ENCODE results near the gene RASSF3. TPM values are rescaled to one million over a fixed set of nuclear protein-coding genes. Genes with fewer than 3 reads are reported as not detected.

Gene RASSF3
- total RNA-seq, 1 donor from 2014 or later: 35.8 TPM

- peak overlapping the region; percentile 31 for H3K27ac Mint-ChIP-seq
- intact Hi-C loops (cut with micrococcal nuclease): loop anchor here (5.0 kb wide), 1 partner anchor 32 kb away; no protein-coding TSS in a partner anchor
- no peak overlapping the region for H3K4me3 Mint-ChIP-seq (ENCODE audit: low read depth)
- H3K9me3 Mint-ChIP-seq: no peaks in the 10 kb centered on the region
- peaks cover 48% of the 10 kb centered on the region for H3K36me3 Mint-ChIP-seq (ENCODE audit: low read depth)
- DNase-seq (ENCODE audit: low spot score): no peak
- no peaks in the 10 kb centered on the region for H3K27me3 Mint-ChIP-seq (ENCODE audit: low read depth)
- H3K4me1 Mint-ChIP-seq (ENCODE audit: low read depth): peaks cover 25% of the 10 kb centered on the region
Observed at GRCh38 chr12:64694130-64695040, 84.1 kb downstream of the RASSF3 start.

GRCh38 chr12:64695550-64695949, 85.3 kb downstream of the RASSF3 start:
- Mint-ChIP-seq H3K4me1 (ENCODE audit: low read depth) (peaks cover 32% of the 10 kb centered on the region), H3K27ac (no peak overlapping the region), H3K27me3 (ENCODE audit: low read depth) (no peaks in the 10 kb centered on the region), H3K9me3 (no peaks in the 10 kb centered on the region), H3K36me3 (ENCODE audit: low read depth) (peaks cover 54% of the 10 kb centered on the region), H3K4me3 (ENCODE audit: low read depth) (no peak overlapping the region)
- intact Hi-C loops (cut with micrococcal nuclease): loop anchor here (5.0 kb wide), 1 partner anchor 33 kb away; no protein-coding TSS in a partner anchor
- no peak for DNase-seq (ENCODE audit: low spot score)

- Mint-ChIP-seq H3K4me1 (ENCODE audit: low read depth) (peaks cover 39% of the 10 kb centered on the region), H3K27ac (no peak overlapping the region), H3K4me3 (ENCODE audit: low read depth) (no peak overlapping the region), H3K9me3 (no peaks in the 10 kb centered on the region), H3K27me3 (ENCODE audit: low read depth) (no peaks in the 10 kb centered on the region), H3K36me3 (ENCODE audit: low read depth) (peaks cover 60% of the 10 kb centered on the region)
- DNase-seq (ENCODE audit: low spot score): no peak
- intact Hi-C loops (cut with micrococcal nuclease): loop anchor here (5.0 kb wide), 1 partner anchor 34 kb away; no protein-coding TSS in a partner anchor
Observed at GRCh38 chr12:64696080-64696741, 85.9 kb downstream of the RASSF3 start.

- no peaks in the 10 kb centered on the region for H3K27me3 Mint-ChIP-seq (ENCODE audit: low read depth)
- DNase-seq (ENCODE audit: low spot score): no peak
- no peaks in the 10 kb centered on the region for H3K9me3 Mint-ChIP-seq
- H3K36me3 Mint-ChIP-seq (ENCODE audit: low read depth): peaks cover 37% of the 10 kb centered on the region
- no peak overlapping the region for H3K4me3 Mint-ChIP-seq (ENCODE audit: low read depth)
- peaks cover 32% of the 10 kb centered on the region for H3K4me1 Mint-ChIP-seq (ENCODE audit: low read depth)
- no peak overlapping the region for H3K27ac Mint-ChIP-seq
- intact Hi-C loops (cut with micrococcal nuclease): loop anchor here (5.0 kb wide), 1 partner anchor 37 kb away; no protein-coding TSS in a partner anchor
Observed at GRCh38 chr12:64699504-64700115, 89.3 kb downstream of the RASSF3 start.

GRCh38 chr12:64700532-64700931, 90.2 kb downstream of the RASSF3 start:
- DNase-seq (ENCODE audit: low spot score): no peak
- H3K27ac Mint-ChIP-seq: peak overlapping the region; percentile 29
- peaks cover 33% of the 10 kb centered on the region for H3K36me3 Mint-ChIP-seq (ENCODE audit: low read depth)
- intact Hi-C loops (cut with micrococcal nuclease): no loop called here
- H3K27me3 Mint-ChIP-seq (ENCODE audit: low read depth): no peaks in the 10 kb centered on the region
- H3K9me3 Mint-ChIP-seq: no peaks in the 10 kb centered on the region
- no peak overlapping the region for H3K4me3 Mint-ChIP-seq (ENCODE audit: low read depth)
- peaks cover 28% of the 10 kb centered on the region for H3K4me1 Mint-ChIP-seq (ENCODE audit: low read depth)

GRCh38 chr12:64701283-64701682, 91.0 kb downstream of the RASSF3 start:
- intact Hi-C loops (cut with micrococcal nuclease): no loop called here
- Mint-ChIP-seq H3K4me3 (ENCODE audit: low read depth) (no peak overlapping the region), H3K4me1 (ENCODE audit: low read depth) (peaks cover 25% of the 10 kb centered on the region), H3K36me3 (ENCODE audit: low read depth) (peaks cover 32% of the 10 kb centered on the region), H3K9me3 (no peaks in the 10 kb centered on the region), H3K27me3 (ENCODE audit: low read depth) (no peaks in the 10 kb centered on the region), H3K27ac (peak overlapping the region; percentile 29)
- no peak for DNase-seq (ENCODE audit: low spot score)

GRCh38 chr12:64706306-64706705, 96.0 kb downstream of the RASSF3 start:
- intact Hi-C loops (cut with micrococcal nuclease): no loop called here
- no peaks in the 10 kb centered on the region for H3K27me3 Mint-ChIP-seq (ENCODE audit: low read depth)
- no peaks in the 10 kb centered on the region for H3K9me3 Mint-ChIP-seq
- no peak overlapping the region for H3K27ac Mint-ChIP-seq
- DNase-seq (ENCODE audit: low spot score): no peak
- peaks cover 2% of the 10 kb centered on the region for H3K4me1 Mint-ChIP-seq (ENCODE audit: low read depth)
- H3K4me3 Mint-ChIP-seq (ENCODE audit: low read depth): no peak overlapping the region
- H3K36me3 Mint-ChIP-seq (ENCODE audit: low read depth): peaks cover 11% of the 10 kb centered on the region

- Mint-ChIP-seq H3K4me3 (ENCODE audit: low read depth) (no peak overlapping the region), H3K27me3 (ENCODE audit: low read depth) (no peaks in the 10 kb centered on the region), H3K27ac (no peak overlapping the region), H3K36me3 (ENCODE audit: low read depth) (peaks cover 11% of the 10 kb centered on the region), H3K9me3 (no peaks in the 10 kb centered on the region), H3K4me1 (ENCODE audit: low read depth) (peaks cover 1% of the 10 kb centered on the region)
- no peak for DNase-seq (ENCODE audit: low spot score)
- intact Hi-C loops (cut with micrococcal nuclease): no loop called here
Observed at GRCh38 chr12:64706857-64707256, 96.6 kb downstream of the RASSF3 start.

GRCh38 chr12:64707362-64707761, 97.1 kb downstream of the RASSF3 start:
- no peaks in the 10 kb centered on the region for H3K9me3 Mint-ChIP-seq
- intact Hi-C loops (cut with micrococcal nuclease): no loop called here
- no peaks in the 10 kb centered on the region for H3K27me3 Mint-ChIP-seq (ENCODE audit: low read depth)
- H3K27ac Mint-ChIP-seq: no peak overlapping the region
- no peak for DNase-seq (ENCODE audit: low spot score)
- no peak overlapping the region for H3K4me3 Mint-ChIP-seq (ENCODE audit: low read depth)
- H3K36me3 Mint-ChIP-seq (ENCODE audit: low read depth): peaks cover 8% of the 10 kb centered on the region
- H3K4me1 Mint-ChIP-seq (ENCODE audit: low read depth): no peaks in the 10 kb centered on the region

- no peaks in the 10 kb centered on the region for H3K9me3 Mint-ChIP-seq
- intact Hi-C loops (cut with micrococcal nuclease): no loop called here
- H3K27me3 Mint-ChIP-seq (ENCODE audit: low read depth): no peaks in the 10 kb centered on the region
- H3K27ac Mint-ChIP-seq: no peak overlapping the region
- no peak for DNase-seq (ENCODE audit: low spot score)
- H3K4me1 Mint-ChIP-seq (ENCODE audit: low read depth): no peaks in the 10 kb centered on the region
- peaks cover 8% of the 10 kb centered on the region for H3K36me3 Mint-ChIP-seq (ENCODE audit: low read depth)
- no peak overlapping the region for H3K4me3 Mint-ChIP-seq (ENCODE audit: low read depth)
Observed at GRCh38 chr12:64707926-64708325, 97.6 kb downstream of the RASSF3 start.

- intact Hi-C loops (cut with micrococcal nuclease): no loop called here
- Mint-ChIP-seq H3K9me3 (no peaks in the 10 kb centered on the region), H3K4me1 (ENCODE audit: low read depth) (peaks cover 10% of the 10 kb centered on the region), H3K36me3 (ENCODE audit: low read depth) (peaks cover 23% of the 10 kb centered on the region), H3K4me3 (ENCODE audit: low read depth) (no peak overlapping the region), H3K27me3 (ENCODE audit: low read depth) (no peaks in the 10 kb centered on the region), H3K27ac (no peak overlapping the region)
- DNase-seq (ENCODE audit: low spot score): no peak
Observed at GRCh38 chr12:64709429-64709828, 99.1 kb downstream of the RASSF3 start.

- Mint-ChIP-seq H3K4me3 (ENCODE audit: low read depth) (no peak overlapping the region), H3K36me3 (ENCODE audit: low read depth) (peaks cover 53% of the 10 kb centered on the region), H3K27ac (no peak overlapping the region), H3K9me3 (no peaks in the 10 kb centered on the region), H3K4me1 (ENCODE audit: low read depth) (peaks cover 28% of the 10 kb centered on the region), H3K27me3 (ENCODE audit: low read depth) (no peaks in the 10 kb centered on the region)
- intact Hi-C loops (cut with micrococcal nuclease): loop anchor here (5.0 kb wide), 1 partner anchor 44 kb away; the partner anchor contains the start of gene GNS
- DNase-seq (ENCODE audit: low spot score): no peak
Observed at GRCh38 chr12:64713376-64713775, 103.1 kb downstream of the RASSF3 start.

Data from activated T-helper 2 cell treated with anti-CD3 and anti-CD28 coated beads, Interferon-gamma antibody, Interleukin-2, Interleukin-4, amounts not matched to agents 10 μg/mL and 5 μg/mL and 100 μg/mL, durations not matched to agents 14 hours and 24 hours and 36 hours (primary cell).